AG10803 (cell line): Measurements from ENCODE around the gene MXD3.

Experiments used
- DNase-seq: peaks from one replicate; pipeline ENCODE4 v3.0.0; 2010; ENCODE audit warnings: low read depth
- H3K4me3 ChIP-seq: 2 replicates; pipeline ENCODE4 v1.5.1; 2011; ENCODE audit warnings: mild to moderate bottlenecking, low read length, control low read depth
- CTCF ChIP-seq: conservative IDR thresholded peaks from 2 replicates; pipeline ENCODE4 v1.5.1; 2011; ENCODE audit warnings: mild to moderate bottlenecking, low read length, control low read depth, inconsistent platforms

The MXD3 gene

GRCh38 chr5:177339107-177339638 lies 27.5 kb upstream of the MXD3 start:
- DNase-seq: no peak
- H3K4me3 ChIP-seq: no peak overlapping the region
- no peak for TF ChIP-seq CTCF

GRCh38 chr5:177338251-177339106 lies 26.8 kb upstream of the MXD3 start:
- TF ChIP-seq CTCF: no peak
- no peak overlapping the region for H3K4me3 ChIP-seq
- DNase-seq: no peak

- no peak for TF ChIP-seq CTCF
- no peak overlapping the region for H3K4me3 ChIP-seq
- no peak for DNase-seq
Measured at GRCh38 chr5:177336603-177337494, 25.2 kb upstream of the MXD3 start.

- no peak overlapping the region for H3K4me3 ChIP-seq
- TF ChIP-seq CTCF: 0 out of 2 replicates have a peak, but pooled peaks have one; percentile 2
- DNase-seq: no peak
Measured at GRCh38 chr5:177336112-177336511, 24.4 kb upstream of the MXD3 start.

- DNase-seq: no peak
- TF ChIP-seq CTCF: no peak
Measured at GRCh38 chr5:177335701-177336065, 24.0 kb upstream of the MXD3 start.

GRCh38 chr5:177334781-177335700 lies 23.3 kb upstream of the MXD3 start:
- no peak for TF ChIP-seq CTCF
- no peak overlapping the region for H3K4me3 ChIP-seq

More at GRCh38 chr5:177335701-177336065, 24.0 kb upstream of the MXD3 start:
- H3K4me3 ChIP-seq: no peak overlapping the region

More at GRCh38 chr5:177334781-177335700, 23.3 kb upstream of the MXD3 start:
- no peak for DNase-seq
